HepG2 (cell line): Measurements from ENCODE around the gene GPR4. TPM values are rescaled to one million over a fixed set of nuclear protein-coding genes. Genes with fewer than 3 reads are reported as not detected.

ENCODE experiments used
- ARNT2 ChIP-seq: sonication (generic); formaldehyde crosslinking; IDR thresholded peaks from 2 replicates; pipeline ENCODE4 v1.8.0; 2022; ENCODE audit warnings: mild to moderate bottlenecking, low read depth, missing genetic modification reagents, moderate library complexity
- ASH2L ChIP-seq: fragments of 300-600, 200-600 bp; sonication (generic); IDR thresholded peaks from 2 replicates; pipeline ENCODE4 v1.7.0; 2017; ENCODE audit warnings: low read depth, mild to moderate bottlenecking, moderate library complexity, mixed read lengths, low read length; ENCODE audit not compliant: insufficient read length
- FOXK1 ChIP-seq: sonication (generic); formaldehyde crosslinking; IDR thresholded peaks from 2 replicates; pipeline ENCODE4 v1.4.0; 2020; ENCODE audit warnings: low read depth, missing genetic modification reagents, borderline replicate concordance
- HCFC1 ChIP-seq: fragments of 150-350 bp; IDR thresholded peaks from 2 replicates; pipeline ENCODE4 v1.6.1; 2014; ENCODE audit warnings: low read depth, low read length
- HDAC2 ChIP-seq: sonication (generic); formaldehyde crosslinking; IDR thresholded peaks from 2 replicates; pipeline ENCODE4 v1.4.0; 2020; ENCODE audit warnings: missing genetic modification reagents
- KDM5A ChIP-seq: fragments of 200-600 bp; sonication (generic); IDR thresholded peaks from 2 replicates; pipeline ENCODE4 v1.7.0; 2018; ENCODE audit warnings: antibody characterized with exemption, mild to moderate bottlenecking, low read length, borderline replicate concordance
- LRRFIP1 ChIP-seq: sonication (generic); formaldehyde crosslinking; conservative IDR thresholded peaks from 2 replicates; pipeline ENCODE4 v1.4.0; 2020; ENCODE audit warnings: missing genetic modification reagents
- MED1 ChIP-seq: sonication (generic); formaldehyde crosslinking; IDR thresholded peaks from 2 replicates; pipeline ENCODE4 v1.4.0; 2020; ENCODE audit warnings: missing genetic modification reagents
- NCOA2 ChIP-seq: sonication (generic); formaldehyde crosslinking; IDR thresholded peaks from 2 replicates; pipeline ENCODE4 v1.8.0; 2022; ENCODE audit warnings: inconsistent platforms
- RFX3 ChIP-seq: IDR thresholded peaks from 2 replicates; pipeline ENCODE4 v1.6.1; 2016; ENCODE audit warnings: missing biosample characterization, missing genetic modification reagents
- SOX6 ChIP-seq, 2 experiments: fragments of 450-650 bp in 1 of 2; sonication (generic) in 1 of 2; formaldehyde crosslinking in 1 of 2; IDR thresholded peaks; 2 replicates each; pipeline versions ENCODE4 v1.4.0 to v1.6.1; 2017 to 2020; ENCODE audit warnings: antibody characterized with exemption in 1 of 2, mild to moderate bottlenecking in 1 of 2, missing genetic modification reagents in 1 of 2
- TBX3 ChIP-seq: fragments of 450-650 bp; IDR thresholded peaks from 2 replicates; pipeline ENCODE4 v1.6.1; 2017; ENCODE audit warnings: antibody characterized with exemption, mild to moderate bottlenecking, inconsistent platforms, borderline replicate concordance
- USF2 ChIP-seq, 2 experiments: sonication (generic) in 1 of 2; formaldehyde crosslinking in 1 of 2; IDR thresholded peaks; 2 replicates each; pipeline versions ENCODE4 v1.5.1 to v1.6.1; 2011 to 2020; ENCODE audit warnings: borderline replicate concordance in 1 of 2, low read depth in 1 of 2, low read length in 1 of 2, mild to moderate bottlenecking in 1 of 2, missing genetic modification reagents in 1 of 2, moderate library complexity in 1 of 2
- YEATS2 ChIP-seq: sonication (generic); formaldehyde crosslinking; IDR thresholded peaks from 2 replicates; pipeline ENCODE4 v1.4.0; 2020; ENCODE audit warnings: missing genetic modification reagents, borderline replicate concordance
- ZNF292 ChIP-seq: sonication (generic); formaldehyde crosslinking; IDR thresholded peaks from 2 replicates; pipeline ENCODE4 v1.8.1; 2022; ENCODE audit warnings: mild to moderate bottlenecking, low read depth, missing genetic modification reagents, borderline replicate concordance
- ZNF703 ChIP-seq: sonication (generic); formaldehyde crosslinking; IDR thresholded peaks from 2 replicates; pipeline ENCODE4 v1.5.1; 2020; ENCODE audit warnings: missing genetic modification reagents, mild to moderate bottlenecking, moderate library complexity, borderline replicate concordance
- polyA plus RNA-seq, 8 experiments: library from polyadenylated mRNA; depleted of rRNA in 3 of 8; stranded (reverse) in 7 of 8; unstranded in 1 of 8; fragments of >200 nt; fragmentation: Illumina TruSeq in 4 of 8; extraction: Trizol in 4 of 8; gene quantifications; 2 replicates each; pipeline versions ENCODE4 v1.2.1 to v1.2.3, GENCODE V29; 2011 to 2016; ENCODE audit warnings: low read depth in 4 of 8, missing spikeins in 1 of 8, mixed read lengths in 1 of 8; ENCODE audit not compliant: insufficient read depth in 1 of 8
- total RNA-seq, 5 experiments: library from RNA; depleted of rRNA; stranded (reverse); fragments of >200 nt; fragmentation: Illumina TruSeq; extraction: Trizol; gene quantifications; 2 replicates each; pipeline ENCODE4 v1.2.3, GENCODE V29; 2016; ENCODE audit warnings: low read depth in 1 of 5
- TF ChIP-seq, protein P1 (sequence below): sonication (generic); formaldehyde crosslinking; IDR thresholded peaks from 2 replicates; pipeline ENCODE4 v1.4.0; 2020; ENCODE audit warnings: missing genetic modification reagents
- TF ChIP-seq, protein P2 (sequence below): sonication (generic); formaldehyde crosslinking; IDR thresholded peaks from 2 replicates; pipeline ENCODE4 v1.5.0; 2020; ENCODE audit warnings: mild to moderate bottlenecking, missing genetic modification reagents, moderate library complexity

GPR4 gene
- total and polyA plus RNA-seq, 2 of the 13 experiments (the other 11 are each of a cell fraction or from before 2014, with no cell fraction given): 0.15 TPM; not detected in 1

- no peak for TF ChIP-seq LRRFIP1
- TF ChIP-seq, protein P1, sequence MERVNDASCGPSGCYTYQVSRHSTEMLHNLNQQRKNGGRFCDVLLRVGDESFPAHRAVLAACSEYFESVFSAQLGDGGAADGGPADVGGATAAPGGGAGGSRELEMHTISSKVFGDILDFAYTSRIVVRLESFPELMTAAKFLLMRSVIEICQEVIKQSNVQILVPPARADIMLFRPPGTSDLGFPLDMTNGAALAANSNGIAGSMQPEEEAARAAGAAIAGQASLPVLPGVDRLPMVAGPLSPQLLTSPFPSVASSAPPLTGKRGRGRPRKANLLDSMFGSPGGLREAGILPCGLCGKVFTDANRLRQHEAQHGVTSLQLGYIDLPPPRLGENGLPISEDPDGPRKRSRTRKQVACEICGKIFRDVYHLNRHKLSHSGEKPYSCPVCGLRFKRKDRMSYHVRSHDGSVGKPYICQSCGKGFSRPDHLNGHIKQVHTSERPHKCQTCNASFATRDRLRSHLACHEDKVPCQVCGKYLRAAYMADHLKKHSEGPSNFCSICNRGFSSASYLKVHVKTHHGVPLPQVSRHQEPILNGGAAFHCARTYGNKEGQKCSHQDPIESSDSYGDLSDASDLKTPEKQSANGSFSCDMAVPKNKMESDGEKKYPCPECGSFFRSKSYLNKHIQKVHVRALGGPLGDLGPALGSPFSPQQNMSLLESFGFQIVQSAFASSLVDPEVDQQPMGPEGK (CRISPR knock-in tag): peak; percentile 51; the same call in 1 of the 2 replicates
- TF ChIP-seq, protein P2, sequence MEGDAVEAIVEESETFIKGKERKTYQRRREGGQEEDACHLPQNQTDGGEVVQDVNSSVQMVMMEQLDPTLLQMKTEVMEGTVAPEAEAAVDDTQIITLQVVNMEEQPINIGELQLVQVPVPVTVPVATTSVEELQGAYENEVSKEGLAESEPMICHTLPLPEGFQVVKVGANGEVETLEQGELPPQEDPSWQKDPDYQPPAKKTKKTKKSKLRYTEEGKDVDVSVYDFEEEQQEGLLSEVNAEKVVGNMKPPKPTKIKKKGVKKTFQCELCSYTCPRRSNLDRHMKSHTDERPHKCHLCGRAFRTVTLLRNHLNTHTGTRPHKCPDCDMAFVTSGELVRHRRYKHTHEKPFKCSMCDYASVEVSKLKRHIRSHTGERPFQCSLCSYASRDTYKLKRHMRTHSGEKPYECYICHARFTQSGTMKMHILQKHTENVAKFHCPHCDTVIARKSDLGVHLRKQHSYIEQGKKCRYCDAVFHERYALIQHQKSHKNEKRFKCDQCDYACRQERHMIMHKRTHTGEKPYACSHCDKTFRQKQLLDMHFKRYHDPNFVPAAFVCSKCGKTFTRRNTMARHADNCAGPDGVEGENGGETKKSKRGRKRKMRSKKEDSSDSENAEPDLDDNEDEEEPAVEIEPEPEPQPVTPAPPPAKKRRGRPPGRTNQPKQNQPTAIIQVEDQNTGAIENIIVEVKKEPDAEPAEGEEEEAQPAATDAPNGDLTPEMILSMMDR (CRISPR knock-in tag): peak; percentile 25; the same call in 1 of the 2 replicates
- peak; percentile 29; the same call in 1 of the 2 replicates for TF ChIP-seq NCOA2 (CRISPR knock-in tag)
- no peak for TF ChIP-seq ZNF292 (CRISPR knock-in tag)
- TF ChIP-seq RFX3: 0 out of 2 replicates have a peak, but pooled peaks have one; percentile 10
- peak; percentile 13 for TF ChIP-seq USF2 (IDR thresholded peaks at IDR 0.05; ENCODE audit: low read depth, low read length)
- TF ChIP-seq USF2 (CRISPR knock-in tag; IDR thresholded peaks at IDR 0.05; ENCODE audit: borderline replicate concordance): no peak; the same call in none of the 2 replicates
- TF ChIP-seq ZNF703 (CRISPR knock-in tag): no peak
- TF ChIP-seq MED1 (CRISPR knock-in tag): peak; percentile 21
- TF ChIP-seq ASH2L: peak; percentile 51
- TF ChIP-seq KDM5A: peak; percentile 67; the same call in 1 of the 2 replicates
- 0 out of 2 replicates have a peak, but pooled peaks have one; percentile 17 for TF ChIP-seq HCFC1
- TF ChIP-seq YEATS2 (CRISPR knock-in tag): peak; percentile 89
- TF ChIP-seq FOXK1: peak; percentile 84; the same call in 1 of the 2 replicates
- no peak for TF ChIP-seq SOX6 (IDR thresholded peaks at IDR 0.05)
- TF ChIP-seq SOX6 (CRISPR knock-in tag; IDR thresholded peaks at IDR 0.05): peak; percentile 38
- peak; percentile 71; the same call in 1 of the 2 replicates for TF ChIP-seq HDAC2 (CRISPR knock-in tag)
- peak; percentile 11; the same call in 1 of the 2 replicates for TF ChIP-seq TBX3
- no peak for TF ChIP-seq ARNT2 (CRISPR knock-in tag)
Observed at GRCh38 chr19:45584332-45585157, 17.5 kb downstream of the GPR4 start, which contains the start of gene OPA3 (continued).
